WTC11 (cell line): ENCODE measurements around the gene AP4S1. TPM values are rescaled to one million over a fixed set of nuclear protein-coding genes. Genes with fewer than 3 reads are reported as not detected.

Experiments used
- ATAC-seq: fragments of 200-7000 bp; cut with Tn5 transposase; 2 replicates; pipeline ENCODE4 v1.10.0; 2021; ENCODE audit warnings: mild to moderate bottlenecking, moderate library complexity
- CTCF ChIA-PET: fragments of 300-600 bp; sonication (Branson Sonifier 250); formaldehyde crosslinking; loops from one replicate; lab custom pipeline; 2021; ENCODE audit warnings: antibody characterized with exemption; lab: Charles Lee
- POLR2A ChIA-PET: fragments of 350-600 bp; sonication (Branson Sonifier 250); formaldehyde crosslinking; loops from one replicate; lab custom pipeline; 2021; ENCODE audit warnings: antibody characterized with exemption; lab: Charles Lee
- DNase-seq: peaks from one replicate; pipeline ENCODE4 v3.0.0; 2021; ENCODE audit warnings: low spot score
- H3K27ac Mint-ChIP-seq: 2 replicates; pipeline ENCODE4 v1.8.0; 2021; ENCODE audit warnings: mixed read lengths
- H3K27me3 Mint-ChIP-seq: 2 replicates; pipeline ENCODE4 v1.8.0; 2021; ENCODE audit warnings: low read depth, mild to moderate bottlenecking, moderate library complexity, mixed read lengths
- H3K36me3 Mint-ChIP-seq: 2 replicates; pipeline ENCODE4 v1.8.0; 2021; ENCODE audit warnings: mixed read lengths
- H3K4me1 Mint-ChIP-seq: 2 replicates; pipeline ENCODE4 v1.8.0; 2022; ENCODE audit warnings: mixed read lengths
- H3K4me3 Mint-ChIP-seq: 2 replicates; pipeline ENCODE4 v1.8.0; 2021; ENCODE audit warnings: mild to moderate bottlenecking, moderate library complexity, mixed read lengths
- H3K9me3 Mint-ChIP-seq: 2 replicates; pipeline ENCODE4 v1.8.0; 2021; ENCODE audit warnings: mixed read lengths
- E2F5 ChIP-seq: sonication (generic); formaldehyde crosslinking; IDR thresholded peaks from 2 replicates; pipeline ENCODE4 v1.8.1; 2022; ENCODE audit warnings: mild to moderate bottlenecking, moderate library complexity, missing genetic modification reagents
- ELF4 ChIP-seq: sonication (generic); formaldehyde crosslinking; IDR thresholded peaks from 2 replicates; pipeline ENCODE4 v1.8.1; 2022; ENCODE audit warnings: low read depth, mild to moderate bottlenecking, moderate library complexity, missing genetic modification reagents
- GTF2I ChIP-seq: fragments of 250-450 bp; sonication (Bioruptor Pico); conservative IDR thresholded peaks from 2 replicates; pipeline ENCODE4 v1.4.0; 2021; ENCODE audit warnings: mild to moderate bottlenecking
- HMGA2 ChIP-seq: fragments of 250-450 bp; sonication (Bioruptor Pico); IDR thresholded peaks from 2 replicates; pipeline ENCODE4 v1.4.0; 2021; ENCODE audit warnings: mild to moderate bottlenecking, moderate library complexity
- IRF1 ChIP-seq: sonication (generic); formaldehyde crosslinking; IDR thresholded peaks from 2 replicates; pipeline ENCODE4 v1.8.0; 2023; ENCODE audit warnings: missing genetic modification reagents
- JAZF1 ChIP-seq: fragments of 250-450 bp; sonication (Bioruptor Pico); IDR thresholded peaks from 2 replicates; pipeline ENCODE4 v1.9.0; 2021; ENCODE audit warnings: moderate library complexity, mild to moderate bottlenecking, inconsistent platforms
- MYBL2 ChIP-seq: sonication (generic); formaldehyde crosslinking; IDR thresholded peaks from 2 replicates; pipeline ENCODE4 v1.8.1; 2023; ENCODE audit warnings: mild to moderate bottlenecking, moderate library complexity, missing genetic modification reagents
- PREB ChIP-seq: sonication (generic); formaldehyde crosslinking; IDR thresholded peaks from 2 replicates; pipeline ENCODE4 v1.8.1; 2022; ENCODE audit warnings: mild to moderate bottlenecking, missing genetic modification reagents, moderate library complexity, borderline replicate concordance
- RELA ChIP-seq: sonication (generic); formaldehyde crosslinking; IDR thresholded peaks from 2 replicates; pipeline ENCODE4 v1.8.1; 2022; ENCODE audit warnings: missing genetic modification reagents, mild to moderate bottlenecking, borderline replicate concordance
- RORB ChIP-seq: fragments of 250-450 bp; sonication (Bioruptor Pico); IDR thresholded peaks from 2 replicates; pipeline ENCODE4 v1.9.0; 2021; ENCODE audit warnings: mild to moderate bottlenecking
- SOX15 ChIP-seq: fragments of 250-450 bp; sonication (Bioruptor Pico); IDR thresholded peaks from 2 replicates; pipeline ENCODE4 v1.9.0; 2021; ENCODE audit warnings: mild to moderate bottlenecking
- TCF7 ChIP-seq: sonication (generic); formaldehyde crosslinking; IDR thresholded peaks from 2 replicates; pipeline ENCODE4 v1.8.0; 2022; ENCODE audit warnings: mild to moderate bottlenecking, low read depth, missing genetic modification reagents, moderate library complexity
- TP53 ChIP-seq: sonication (generic); formaldehyde crosslinking; IDR thresholded peaks from 2 replicates; pipeline ENCODE4 v1.8.1; 2023; ENCODE audit warnings: mild to moderate bottlenecking, missing genetic modification reagents
- ZNF219 ChIP-seq: sonication (generic); formaldehyde crosslinking; IDR thresholded peaks from 2 replicates; pipeline ENCODE4 v1.8.0; 2023; ENCODE audit warnings: missing genetic modification reagents, mild to moderate bottlenecking, borderline replicate concordance
- ZNF512 ChIP-seq: sonication (generic); formaldehyde crosslinking; IDR thresholded peaks from 2 replicates; pipeline ENCODE4 v1.8.1; 2022; ENCODE audit warnings: missing genetic modification reagents, borderline replicate concordance
- ZNF671 ChIP-seq: fragments of 250-450 bp; sonication (Bioruptor Pico); IDR thresholded peaks from 2 replicates; pipeline ENCODE4 v1.8.0; 2021; ENCODE audit warnings: mild to moderate bottlenecking
- ZSCAN18 ChIP-seq: fragments of 250-450 bp; sonication (Bioruptor Pico); IDR thresholded peaks from 2 replicates; pipeline ENCODE4 v2.1.2; 2022; ENCODE audit warnings: mild to moderate bottlenecking, moderate library complexity
- total RNA-seq: library from RNA; stranded (reverse); gene quantifications from 3 replicates; pipeline ENCODE4 v1.2.3, GENCODE V29; 2021
- TF ChIP-seq, protein P1 (sequence below): fragments of 250-450 bp; sonication (Bioruptor Pico); conservative IDR thresholded peaks from 2 replicates; pipeline ENCODE4 v1.9.0; 2021; ENCODE audit warnings: mild to moderate bottlenecking
- TF ChIP-seq, protein P2 (sequence below): sonication (generic); formaldehyde crosslinking; IDR thresholded peaks from 2 replicates; pipeline ENCODE4 v1.8.0; 2022; ENCODE audit warnings: mild to moderate bottlenecking, missing genetic modification reagents
- TF ChIP-seq, protein P3 (sequence below): fragments of 250-450 bp; sonication (Bioruptor Pico); IDR thresholded peaks from 2 replicates; pipeline ENCODE4 v1.9.0; 2021; ENCODE audit warnings: moderate library complexity, mild to moderate bottlenecking, inconsistent platforms, borderline replicate concordance

AP4S1 gene
- total RNA-seq, 1 experiment from 2014 or later = 7.0 TPM

DNA sequence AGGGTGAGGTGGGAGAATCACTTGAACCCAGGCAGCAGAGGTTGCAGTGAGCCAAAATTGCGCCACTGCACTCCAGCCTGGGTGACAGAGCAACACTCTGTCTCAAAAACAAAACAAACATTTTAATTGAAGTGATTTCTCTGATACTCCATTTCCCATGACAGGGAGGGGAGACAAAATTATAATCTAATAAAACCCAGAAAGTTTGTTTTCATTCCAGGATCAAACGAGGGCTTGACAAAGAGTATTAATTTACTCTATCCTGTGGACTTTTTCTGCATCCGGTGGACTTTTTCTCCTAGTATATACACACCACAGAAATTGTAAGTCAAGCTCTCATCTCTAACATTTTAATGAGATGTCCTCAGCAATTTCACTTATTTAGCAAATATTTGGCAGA lies 14.5 kb upstream of the AP4S1 start:
- no peak overlapping the region for H3K4me3 Mint-ChIP-seq
- H3K27me3 Mint-ChIP-seq = no peaks in the 10 kb centered on the region
- TF ChIP-seq RORB (no peak), ELF4 (CRISPR knock-in tag) (no peak), MYBL2 (CRISPR knock-in tag) (no peak), SOX15 (CRISPR knock-in tag) (no peak), ZSCAN18 (CRISPR knock-in tag) (no peak), IRF1 (no peak), E2F5 (CRISPR knock-in tag) (no peak)
- H3K36me3 Mint-ChIP-seq = peaks cover 22% of the 10 kb centered on the region
- DNase-seq (no peak), ATAC-seq (no peak)
- H3K27ac Mint-ChIP-seq = 0 out of 2 replicates have a peak overlapping the region, but pooled peaks have one; percentile 63
- no peaks in the 10 kb centered on the region for H3K9me3 Mint-ChIP-seq
- POLR2A ChIA-PET = no interaction called here
- peaks cover 10% of the 10 kb centered on the region for H3K4me1 Mint-ChIP-seq
- CTCF ChIA-PET = no interaction called here

GRCh38 chr14:31013841-31014240 lies 11.6 kb upstream of the AP4S1 start:
- DNase-seq (no peak), ATAC-seq (no peak)
- no peak overlapping the region for H3K27ac Mint-ChIP-seq
- no peaks in the 10 kb centered on the region for H3K27me3 Mint-ChIP-seq
- no peaks in the 10 kb centered on the region for H3K9me3 Mint-ChIP-seq
- ChIA-PET CTCF (no interaction called here), POLR2A (no interaction called here)
- peaks cover 20% of the 10 kb centered on the region for H3K36me3 Mint-ChIP-seq
- no peak for TF ChIP-seq RELA (CRISPR knock-in tag)
- TF ChIP-seq HMGA2 (CRISPR knock-in tag) = peak; percentile 71; the same call in 1 of the 2 replicates
- TF ChIP-seq, protein P1, sequence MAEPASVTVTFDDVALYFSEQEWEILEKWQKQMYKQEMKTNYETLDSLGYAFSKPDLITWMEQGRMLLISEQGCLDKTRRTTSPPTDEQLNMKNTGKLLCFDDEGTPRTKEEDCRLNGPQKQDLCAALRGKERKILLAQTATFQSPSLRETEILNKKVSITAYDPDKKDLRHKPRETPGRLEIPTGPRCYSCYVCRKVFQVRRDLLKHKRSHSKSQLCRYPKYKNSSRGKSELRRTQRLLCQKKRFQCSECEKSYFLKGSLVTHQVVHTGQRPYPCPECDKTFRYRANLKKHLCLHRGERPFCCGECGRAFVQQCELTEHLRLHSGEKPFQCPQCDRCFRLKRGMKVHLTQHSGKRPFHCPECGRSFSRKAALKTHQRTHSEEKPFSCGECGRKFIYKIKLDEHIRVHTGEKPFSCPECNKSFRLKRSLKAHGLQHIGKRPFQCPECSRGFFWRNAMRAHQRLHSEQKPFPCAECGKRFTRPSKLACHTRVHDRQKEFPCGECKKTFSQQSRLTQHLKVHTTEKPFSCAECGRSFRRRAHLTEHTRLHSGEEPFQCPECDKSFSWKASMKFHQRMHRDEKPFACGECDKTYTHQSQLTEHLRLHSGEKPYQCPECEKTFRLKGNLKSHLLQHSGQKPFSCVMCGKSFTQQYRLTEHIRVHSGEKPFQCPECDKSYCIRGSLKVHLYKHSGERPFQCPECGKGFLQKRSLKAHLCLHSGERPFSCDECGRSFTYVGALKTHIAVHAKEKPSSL (CRISPR knock-in tag) = no peak
- TF ChIP-seq JAZF1 (CRISPR knock-in tag) = no peak
- TF ChIP-seq ZNF512 (CRISPR knock-in tag) = no peak
- peaks cover 7% of the 10 kb centered on the region; the same call in 1 of the 2 replicates for H3K4me1 Mint-ChIP-seq
- H3K4me3 Mint-ChIP-seq = no peak overlapping the region

DNA sequence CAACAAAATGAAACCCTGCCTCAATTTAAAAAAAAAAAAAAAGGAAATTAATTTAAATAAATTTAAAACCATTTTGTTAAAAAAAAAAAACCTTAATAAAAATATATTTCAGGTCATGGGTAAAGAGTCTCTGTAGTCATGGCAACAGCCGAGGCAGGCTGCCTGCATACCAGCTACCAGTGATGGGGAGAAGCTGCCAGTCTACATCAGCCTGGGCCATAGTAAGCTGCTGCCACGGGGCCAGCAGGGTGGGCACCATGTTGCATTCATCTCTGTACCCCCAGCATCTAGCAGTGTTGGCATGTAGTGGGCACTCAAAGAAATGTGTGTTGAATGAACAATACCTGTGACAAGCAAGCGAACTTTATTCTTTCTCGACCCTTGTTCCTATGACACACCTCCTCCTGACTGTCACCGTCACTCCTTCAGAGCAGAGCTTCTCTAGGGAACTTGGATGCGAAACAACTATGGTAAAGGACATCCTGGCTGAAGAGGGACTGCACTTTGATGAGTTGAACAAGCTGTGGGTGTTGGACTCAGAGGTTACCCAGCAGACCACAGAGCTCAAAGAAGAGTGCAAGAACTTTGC lies 7.3 kb upstream of the AP4S1 start:
- Mint-ChIP-seq H3K4me3 (no peak overlapping the region), H3K27me3 (no peaks in the 10 kb centered on the region), H3K36me3 (peaks cover 11% of the 10 kb centered on the region), H3K27ac (peak overlapping the region; percentile 76), H3K4me1 (peaks cover 16% of the 10 kb centered on the region), H3K9me3 (no peaks in the 10 kb centered on the region)
- no peak for DNase-seq
- CTCF ChIA-PET = no interaction called here
- POLR2A ChIA-PET = interaction anchor here (1.1 to 1.5 kb wide), 2 partner anchors 8 to 13 kb away, joined by 3 to 5 read pairs; partner anchors contain the start of gene STRN3
- ATAC-seq = no peak
- TF ChIP-seq, protein P2, sequence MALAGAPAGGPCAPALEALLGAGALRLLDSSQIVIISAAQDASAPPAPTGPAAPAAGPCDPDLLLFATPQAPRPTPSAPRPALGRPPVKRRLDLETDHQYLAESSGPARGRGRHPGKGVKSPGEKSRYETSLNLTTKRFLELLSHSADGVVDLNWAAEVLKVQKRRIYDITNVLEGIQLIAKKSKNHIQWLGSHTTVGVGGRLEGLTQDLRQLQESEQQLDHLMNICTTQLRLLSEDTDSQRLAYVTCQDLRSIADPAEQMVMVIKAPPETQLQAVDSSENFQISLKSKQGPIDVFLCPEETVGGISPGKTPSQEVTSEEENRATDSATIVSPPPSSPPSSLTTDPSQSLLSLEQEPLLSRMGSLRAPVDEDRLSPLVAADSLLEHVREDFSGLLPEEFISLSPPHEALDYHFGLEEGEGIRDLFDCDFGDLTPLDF (CRISPR knock-in tag) = no peak
- TF ChIP-seq TCF7 = no peak
- no peak for TF ChIP-seq ZNF219 (CRISPR knock-in tag)
- TF ChIP-seq, protein P3, sequence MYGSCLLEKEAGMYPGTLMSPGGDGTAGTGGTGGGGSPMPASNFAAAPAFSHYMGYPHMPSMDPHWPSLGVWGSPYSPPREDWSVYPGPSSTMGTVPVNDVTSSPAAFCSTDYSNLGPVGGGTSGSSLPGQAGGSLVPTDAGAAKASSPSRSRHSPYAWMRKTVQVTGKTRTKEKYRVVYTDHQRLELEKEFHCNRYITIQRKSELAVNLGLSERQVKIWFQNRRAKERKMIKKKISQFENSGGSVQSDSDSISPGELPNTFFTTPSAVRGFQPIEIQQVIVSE (CRISPR knock-in tag) = no peak
- TF ChIP-seq ZSCAN18 (CRISPR knock-in tag) = no peak
- no peak for TF ChIP-seq TP53
- no peak for TF ChIP-seq PREB (CRISPR knock-in tag)
- no peak for TF ChIP-seq GTF2I
- TF ChIP-seq ZNF671 (CRISPR knock-in tag) = no peak
